Measurements from ENCODE around the gene NFAM1.

NFAM1 gene

DNA sequence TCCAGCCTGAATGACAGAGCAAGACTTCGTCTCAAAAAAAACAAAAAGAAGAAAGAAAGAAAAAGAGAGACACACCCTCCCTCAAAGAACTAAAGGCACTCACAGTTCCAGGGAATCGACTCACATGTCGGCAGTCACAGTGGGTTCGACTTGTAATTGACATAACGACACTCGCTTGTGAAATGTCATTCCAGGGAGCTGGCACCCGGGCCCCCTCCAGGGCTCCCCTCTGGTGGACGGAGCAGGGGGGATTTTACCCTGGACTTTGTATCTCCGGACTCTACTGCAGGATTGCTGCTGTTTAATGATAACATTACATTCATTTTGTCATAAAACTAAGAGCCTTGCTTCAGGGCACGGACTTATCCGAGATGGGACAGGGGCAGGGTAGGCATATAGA, 18.2 kb downstream of the NFAM1 start:
- no peak for DNase-seq

GRCh38 chr22:42412744-42413333, 19.4 kb downstream of the NFAM1 start:
- DNase-seq = no peak

DNA sequence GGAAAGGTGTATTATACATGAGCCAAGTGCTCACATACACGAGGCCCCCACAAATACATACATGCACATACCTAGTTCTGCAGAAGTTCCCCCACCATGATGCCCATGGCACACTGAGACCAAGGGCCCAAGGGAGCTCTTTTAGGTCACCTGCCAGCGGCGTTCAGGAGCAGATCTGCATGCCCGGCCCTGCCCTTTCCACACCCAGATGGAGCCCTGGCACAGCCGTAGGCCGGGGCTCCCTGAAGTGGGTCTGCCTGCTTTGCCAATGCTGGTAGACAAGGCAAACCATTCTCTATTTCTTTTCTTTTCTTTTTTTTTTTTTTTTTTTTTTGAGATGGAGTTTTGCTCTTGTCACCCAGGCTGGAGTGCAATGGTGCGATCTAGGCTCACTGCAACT, 21.5 kb downstream of the NFAM1 start:
- DNase-seq = no peak

- no peak for DNase-seq
These were observed 23.2 kb downstream of the NFAM1 start for GRCh38 chr22:42408810-42409529.

- DNase-seq = no peak
These were observed 23.9 kb downstream of the NFAM1 start for GRCh38 chr22:42408276-42408675.

DNA sequence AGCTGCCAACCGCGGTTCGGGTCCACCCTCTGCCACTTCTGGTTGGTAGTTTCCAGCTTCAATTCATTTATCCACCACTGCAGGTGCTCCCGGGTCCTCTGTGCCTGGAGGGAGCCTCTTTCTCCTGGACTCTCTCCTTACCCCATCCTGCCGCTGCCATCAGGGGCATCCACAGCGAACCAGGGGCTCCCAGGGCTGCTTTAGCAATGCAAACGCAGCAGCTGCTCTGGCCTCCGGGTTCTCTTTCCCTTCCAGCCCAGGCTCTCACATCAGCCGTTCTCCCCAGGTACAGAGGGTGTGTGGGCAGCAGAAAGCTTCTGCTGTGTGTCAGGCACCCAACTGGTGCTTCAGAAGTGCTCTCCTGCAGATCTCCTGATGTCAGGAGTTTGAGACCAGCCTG, 27.9 kb downstream of the NFAM1 start:
- DNase-seq = no peak

GRCh38 chr22:42401535-42402334, 30.5 kb downstream of the NFAM1 start:
- DNase-seq = no peak

- DNase-seq = no peak
These were observed 31.2 kb downstream of the NFAM1 start for GRCh38 chr22:42400811-42401534.

GRCh38 chr22:42399315-42400271, 32.6 kb downstream of the NFAM1 start:
- no peak for DNase-seq

DNA sequence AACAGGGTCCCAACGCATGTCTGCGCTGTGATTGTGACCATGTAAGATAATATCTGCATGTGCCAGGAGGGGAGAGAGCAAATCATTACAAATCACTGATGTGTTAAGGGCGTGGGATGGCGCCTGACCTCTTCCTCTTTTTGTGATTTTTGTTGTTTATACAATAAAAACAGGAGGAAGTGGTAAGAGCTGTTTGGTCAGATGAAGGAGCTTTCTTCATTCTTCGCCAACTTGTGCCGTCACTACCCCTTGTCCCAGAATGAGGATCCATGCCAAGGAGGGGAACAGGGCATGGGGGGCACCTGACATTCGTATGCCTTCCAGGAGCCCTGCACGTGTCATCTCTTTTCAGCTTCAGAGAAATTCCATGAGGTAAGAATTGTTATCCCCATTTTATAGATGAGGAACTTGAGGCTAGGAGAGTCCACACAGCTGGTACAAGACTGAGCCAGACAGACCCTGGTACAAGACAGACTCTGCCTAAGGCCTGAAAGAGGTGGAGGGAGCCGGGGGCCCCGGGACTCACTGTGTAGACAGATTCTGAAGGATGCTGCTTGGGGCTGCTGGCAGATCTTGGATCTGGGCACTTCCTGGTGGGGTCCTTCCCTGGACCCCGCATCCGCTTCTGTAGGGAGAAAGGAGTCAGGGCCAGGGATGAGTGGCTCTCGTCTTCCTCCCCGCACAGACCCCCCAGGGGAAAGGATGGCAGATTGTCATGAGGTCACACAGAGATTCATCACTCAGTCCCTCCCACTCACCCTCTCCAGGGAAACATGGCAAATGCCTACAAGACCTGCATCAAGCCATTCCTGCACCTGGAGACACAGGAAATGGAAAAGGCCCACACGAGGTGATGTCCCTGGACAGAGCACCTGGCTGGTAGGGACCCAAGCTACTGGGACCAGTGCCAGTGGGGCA, 34.6 kb downstream of the NFAM1 start:
- peak; percentile 15 to 65 for DNase-seq

- peak in 1 of 2 donors; percentile 35 for DNase-seq
These were observed 35.4 kb downstream of the NFAM1 start for GRCh38 chr22:42396621-42397331.

GRCh38 chr22:42389143-42389542, 43.1 kb downstream of the NFAM1 start:
- DNase-seq = no peak

- DNase-seq = no peak
These were observed 43.9 kb downstream of the NFAM1 start for GRCh38 chr22:42388130-42388797.

DNA sequence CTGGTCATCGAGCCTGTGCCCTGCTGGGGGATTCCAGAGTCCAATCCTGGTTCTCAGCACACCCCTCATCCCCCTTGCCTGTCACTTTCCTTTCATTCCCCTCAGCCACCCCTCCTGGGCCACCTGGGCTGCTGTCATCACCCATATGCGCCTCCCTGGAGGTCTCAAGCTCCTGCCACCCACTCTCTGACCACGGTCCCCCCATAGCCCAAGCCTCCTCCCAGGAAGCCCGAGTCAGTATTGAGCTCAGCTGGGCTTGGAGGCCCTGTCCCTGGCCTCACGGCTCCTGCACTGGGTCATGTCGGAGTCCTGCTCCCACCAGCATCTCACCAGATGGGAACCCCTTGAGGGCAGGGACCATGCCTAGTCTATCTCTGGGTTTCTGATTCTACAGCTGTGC, 44.6 kb downstream of the NFAM1 start:
- DNase-seq = no peak

- no peak for DNase-seq
These were observed 46.5 kb downstream of the NFAM1 start for GRCh38 chr22:42385696-42386095.

DNA sequence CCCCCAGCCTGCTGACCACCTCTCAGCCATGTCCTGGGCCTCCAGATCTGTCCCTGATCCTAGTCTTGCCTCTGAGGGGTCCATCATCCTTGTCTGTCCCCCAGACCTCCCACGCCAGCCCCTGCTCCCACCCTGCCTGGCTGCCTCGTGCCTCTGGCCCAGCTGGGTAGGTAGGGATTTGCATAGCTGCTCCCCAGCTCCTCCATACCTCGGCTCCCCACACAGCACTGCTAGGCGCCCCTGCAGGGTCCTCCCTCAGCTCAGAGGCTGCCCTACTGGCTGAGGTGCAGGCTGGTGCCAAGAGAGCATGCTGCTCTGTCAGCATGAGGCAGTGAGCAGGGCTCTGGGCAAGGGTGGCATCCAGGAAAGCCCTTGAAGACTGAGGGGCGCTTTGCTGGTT, 47.7 kb downstream of the NFAM1 start:
- DNase-seq = no peak

- no peak for DNase-seq
These were observed 48.3 kb downstream of the NFAM1 start for GRCh38 chr22:42383851-42384417.

DNA sequence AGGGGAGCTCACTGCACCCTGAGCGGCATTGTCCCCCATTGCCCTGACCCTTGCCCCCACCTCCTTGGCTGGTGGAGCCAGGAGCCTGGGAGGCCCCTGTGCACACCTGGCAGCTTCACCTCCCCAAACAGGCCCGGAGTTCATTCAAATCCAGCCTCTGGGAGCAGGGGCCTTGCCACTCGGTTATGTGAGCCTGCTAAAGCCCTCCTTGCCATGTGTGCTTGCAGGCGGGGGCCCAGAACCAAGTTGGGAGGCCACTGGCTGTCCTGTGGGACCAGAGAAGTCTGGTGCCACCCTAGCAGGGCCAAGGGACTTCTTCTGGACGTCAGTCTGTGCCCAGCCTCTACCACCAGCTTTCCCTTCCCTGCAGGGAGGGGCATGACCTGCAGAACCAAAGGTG, 48.9 kb downstream of the NFAM1 start:
- DNase-seq = no peak

Data from CD4-positive, alpha-beta T cell treated with Interleukin-1 beta for 1 hour (primary cell).